ENCODE results near the gene PGAP3. TPM values are rescaled to one million over a fixed set of nuclear protein-coding genes. Genes with fewer than 3 reads are reported as not detected.
A peak's percentile ranks its signal among the peaks of the same experiment; 100 is the strongest.
"Not testable (repeated sequence)": the region's sequence is repeated elsewhere in the genome, so short reads cannot be mapped to it uniquely, and the experiment has no call there.

Gene PGAP3
- total RNA-seq, 1 donor from 2014 or later: 12.2 TPM

GRCh38 chr17:39699818-39700147, 11.9 kb upstream of the PGAP3 start, which contains the start of gene ERBB2:
Gene ERBB2 (plus strand): TSS chr17:39700064. CDS start chr17:39700239, 175 bp downstream.
- Histone ChIP-seq H3K4me1 (ENCODE audit: insufficient read depth, low read length) (peaks cover 15% of the 10 kb centered on the region), H3K79me2 (ENCODE audit: insufficient read depth, low read length) (peaks cover 48% of the 10 kb centered on the region), H3K9me3 (ENCODE audit: insufficient read depth, low read depth, low read length) (no peaks in the 10 kb centered on the region), H3K4me3 (ENCODE audit: insufficient read depth, low read depth, low read length) (peak within 1 kb of the TSS; percentile 70), H3K27me3 (ENCODE audit: insufficient read depth, low read length) (no peaks in the 10 kb centered on the region), H3K9ac (ENCODE audit: low read length) (peak within 1 kb of the TSS; percentile 85), H2AFZ (ENCODE audit: low read depth, low read length) (peak within 1 kb of the TSS; percentile 75), H4K20me1 (ENCODE audit: insufficient read depth, low read length) (peaks cover 42% of the 10 kb centered on the region), H3K36me3 (ENCODE audit: insufficient read depth, low read length) (peaks cover 3% of the 10 kb centered on the region), H3K4me2 (ENCODE audit: low read length) (peak within 1 kb of the TSS; percentile 93), H3K27ac (ENCODE audit: low read depth, low read length) (no peak within 1 kb of the TSS)
- no peaks in the 10 kb centered on the region for H3K9me3 Mint-ChIP-seq (ENCODE audit: unreplicated experiment)
- peaks cover 4% of the 10 kb centered on the region for H3K36me3 Mint-ChIP-seq (ENCODE audit: low read depth, unreplicated experiment)
- FAIRE-seq (peak; percentile 23), DNase-seq (ENCODE audit: low read depth) (peak; percentile 75)
- H3K27ac Mint-ChIP-seq (ENCODE audit: unreplicated experiment): peak within 1 kb of the TSS; percentile 89
- H3K4me3 Mint-ChIP-seq (ENCODE audit: unreplicated experiment): peak within 1 kb of the TSS; percentile 97
- no peak for TF ChIP-seq CTCF (IDR thresholded peaks at IDR 0.05; ENCODE audit: insufficient read depth, low read depth, low read length)
- no peaks in the 10 kb centered on the region for H3K27me3 Mint-ChIP-seq (ENCODE audit: low read depth, unreplicated experiment)
- peaks cover 22% of the 10 kb centered on the region for H3K4me1 Mint-ChIP-seq (ENCODE audit: low read depth, unreplicated experiment)

GRCh38 chr17:39699157-39699817, 11.4 kb upstream of the PGAP3 start:
- DNase-seq (ENCODE audit: low read depth); H3K27ac ChIP-seq (ENCODE audit: low read depth, low read length); H3K36me3 Mint-ChIP-seq (ENCODE audit: low read depth, unreplicated experiment); H3K27me3 ChIP-seq (ENCODE audit: insufficient read depth, low read length); H3K36me3 ChIP-seq (ENCODE audit: insufficient read depth, low read length); H3K9me3 ChIP-seq (ENCODE audit: insufficient read depth, low read depth, low read length); FAIRE-seq; H3K9me3 Mint-ChIP-seq (ENCODE audit: unreplicated experiment); H3K27me3 Mint-ChIP-seq (ENCODE audit: low read depth, unreplicated experiment): not testable (repeated sequence)
- Mint-ChIP-seq H3K27ac (ENCODE audit: unreplicated experiment) (peak overlapping the region; percentile 89), H3K4me1 (ENCODE audit: low read depth, unreplicated experiment) (peaks cover 20% of the 10 kb centered on the region), H3K4me3 (ENCODE audit: unreplicated experiment) (peak overlapping the region; percentile 97)
- peak overlapping the region; percentile 93 for H3K4me2 ChIP-seq (ENCODE audit: low read length)
- peaks cover 37% of the 10 kb centered on the region for H4K20me1 ChIP-seq (ENCODE audit: insufficient read depth, low read length)
- peak overlapping the region; percentile 75 for H2AFZ ChIP-seq (ENCODE audit: low read depth, low read length)
- H3K9ac ChIP-seq (ENCODE audit: low read length): peak overlapping the region; percentile 85
- H3K4me3 ChIP-seq (ENCODE audit: insufficient read depth, low read depth, low read length): peak overlapping the region; percentile 70
- H3K4me1 ChIP-seq (ENCODE audit: insufficient read depth, low read length): peaks cover 11% of the 10 kb centered on the region
- peaks cover 43% of the 10 kb centered on the region for H3K79me2 ChIP-seq (ENCODE audit: insufficient read depth, low read length)

GRCh38 chr17:39697961-39698360, 10.1 kb upstream of the PGAP3 start:
- peaks cover 30% of the 10 kb centered on the region for H3K79me2 ChIP-seq (ENCODE audit: insufficient read depth, low read length)
- no peak overlapping the region for H3K4me3 Mint-ChIP-seq (ENCODE audit: unreplicated experiment)
- H3K36me3 ChIP-seq (ENCODE audit: insufficient read depth, low read length): peaks cover 3% of the 10 kb centered on the region
- TF ChIP-seq EZH2 (IDR thresholded peaks at IDR 0.05; ENCODE audit: insufficient read depth, low read length) (no peak), CTCF (IDR thresholded peaks at IDR 0.05; ENCODE audit: insufficient read depth, low read depth, low read length) (no peak)
- DNase-seq (ENCODE audit: low read depth) (no peak), FAIRE-seq (no peak)
- no peak overlapping the region for H3K27ac ChIP-seq (ENCODE audit: low read depth, low read length)
- no peak overlapping the region for H2AFZ ChIP-seq (ENCODE audit: low read depth, low read length)
- no peaks in the 10 kb centered on the region for H3K9me3 ChIP-seq (ENCODE audit: insufficient read depth, low read depth, low read length)
- peaks cover 25% of the 10 kb centered on the region for H4K20me1 ChIP-seq (ENCODE audit: insufficient read depth, low read length)
- H3K27me3 Mint-ChIP-seq (ENCODE audit: low read depth, unreplicated experiment): no peaks in the 10 kb centered on the region
- H3K4me2 ChIP-seq (ENCODE audit: low read length): no peak overlapping the region
- peaks cover 11% of the 10 kb centered on the region for H3K4me1 ChIP-seq (ENCODE audit: insufficient read depth, low read length)
- H3K4me1 Mint-ChIP-seq (ENCODE audit: low read depth, unreplicated experiment): peaks cover 17% of the 10 kb centered on the region
- no peaks in the 10 kb centered on the region for H3K27me3 ChIP-seq (ENCODE audit: insufficient read depth, low read length)
- H3K36me3 Mint-ChIP-seq (ENCODE audit: low read depth, unreplicated experiment): no peaks in the 10 kb centered on the region
- no peaks in the 10 kb centered on the region for H3K9me3 Mint-ChIP-seq (ENCODE audit: unreplicated experiment)
- H3K4me3 ChIP-seq (ENCODE audit: insufficient read depth, low read depth, low read length): no peak overlapping the region
- H3K27ac Mint-ChIP-seq (ENCODE audit: unreplicated experiment): no peak overlapping the region
- no peak overlapping the region for H3K9ac ChIP-seq (ENCODE audit: low read length)
